VCaP (cell line): ENCODE results near the gene RPUSD4.
"Not testable (repeated sequence)": the region's sequence is repeated elsewhere in the genome, so short reads cannot be mapped to it uniquely, and the experiment has no call there.

ENCODE experiments used
- H3K27ac ChIP-seq: fragments of 450-650 bp; 2 replicates; pipeline ENCODE4 v1.5.1; 2017
- TF ChIP-seq, protein P1 (sequence below): fragments of 450-650 bp; conservative IDR thresholded peaks from 2 replicates; pipeline ENCODE4 v1.5.1; 2017; ENCODE audit warnings: mild to moderate bottlenecking, moderate library complexity

Gene RPUSD4

GRCh38 chr11:126211236-126212088 lies at the start of gene RPUSD4, which contains the start of gene FAM118B:
TSS of gene RPUSD4 (minus strand) at chr11:126211650. CDS start at chr11:126211638, 12 bp downstream.
TSS of gene FAM118B (plus strand) at chr11:126211782. CDS start at chr11:126235002, 23,220 bp downstream.
- H3K27ac ChIP-seq, result peak within 1 kb of the TSS; percentile 73
- TF ChIP-seq, protein P1, sequence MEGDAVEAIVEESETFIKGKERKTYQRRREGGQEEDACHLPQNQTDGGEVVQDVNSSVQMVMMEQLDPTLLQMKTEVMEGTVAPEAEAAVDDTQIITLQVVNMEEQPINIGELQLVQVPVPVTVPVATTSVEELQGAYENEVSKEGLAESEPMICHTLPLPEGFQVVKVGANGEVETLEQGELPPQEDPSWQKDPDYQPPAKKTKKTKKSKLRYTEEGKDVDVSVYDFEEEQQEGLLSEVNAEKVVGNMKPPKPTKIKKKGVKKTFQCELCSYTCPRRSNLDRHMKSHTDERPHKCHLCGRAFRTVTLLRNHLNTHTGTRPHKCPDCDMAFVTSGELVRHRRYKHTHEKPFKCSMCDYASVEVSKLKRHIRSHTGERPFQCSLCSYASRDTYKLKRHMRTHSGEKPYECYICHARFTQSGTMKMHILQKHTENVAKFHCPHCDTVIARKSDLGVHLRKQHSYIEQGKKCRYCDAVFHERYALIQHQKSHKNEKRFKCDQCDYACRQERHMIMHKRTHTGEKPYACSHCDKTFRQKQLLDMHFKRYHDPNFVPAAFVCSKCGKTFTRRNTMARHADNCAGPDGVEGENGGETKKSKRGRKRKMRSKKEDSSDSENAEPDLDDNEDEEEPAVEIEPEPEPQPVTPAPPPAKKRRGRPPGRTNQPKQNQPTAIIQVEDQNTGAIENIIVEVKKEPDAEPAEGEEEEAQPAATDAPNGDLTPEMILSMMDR, result no peak

GRCh38 chr11:126257764-126258163 lies 46.3 kb upstream of the RPUSD4 start:
- H3K27ac ChIP-seq, result no peak overlapping the region

DNA sequence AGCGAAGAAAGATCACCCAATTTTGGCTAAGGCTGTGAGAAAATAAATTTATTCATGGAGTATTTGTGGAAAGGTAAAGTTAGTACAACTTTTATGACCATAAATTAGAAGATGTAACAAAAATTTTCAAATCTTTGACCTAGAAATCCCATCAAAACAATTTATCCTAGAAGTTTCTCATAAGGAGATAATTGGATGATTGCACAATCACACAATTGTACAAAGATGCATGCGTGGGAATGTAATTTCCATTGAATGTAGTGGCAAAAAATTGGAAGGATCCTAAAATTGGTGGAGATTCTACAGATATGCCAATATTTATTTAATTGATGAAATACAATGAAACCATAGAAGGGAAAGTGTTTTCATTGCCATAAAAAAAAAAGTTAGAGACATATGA lies 45.7 kb upstream of the RPUSD4 start:
- H3K27ac ChIP-seq, result no peak overlapping the region
- TF ChIP-seq, protein P1, result no peak

More at GRCh38 chr11:126257764-126258163, 46.3 kb upstream of the RPUSD4 start:
- TF ChIP-seq, protein P1, result no peak

DNA sequence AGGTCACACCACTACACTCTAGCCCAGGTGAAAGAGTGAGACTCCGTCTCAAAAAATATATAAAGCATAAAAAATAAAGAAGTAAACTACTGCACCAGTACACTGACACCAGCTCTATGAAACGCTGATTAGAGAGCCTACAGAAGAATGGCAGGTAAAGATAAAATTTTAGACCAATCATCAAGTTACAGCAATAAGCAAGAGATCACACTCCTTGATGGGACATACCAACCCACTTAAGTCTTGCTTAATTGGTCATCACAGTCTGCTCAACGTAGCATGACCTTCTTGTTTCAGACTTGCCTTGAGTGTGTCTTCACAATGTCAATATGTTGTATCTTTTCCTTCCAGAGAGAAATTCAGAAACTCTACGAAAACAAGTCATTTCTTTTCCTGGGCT lies 44.8 kb upstream of the RPUSD4 start:
- TF ChIP-seq, protein P1, result no peak
- H3K27ac ChIP-seq, result no peak overlapping the region

DNA sequence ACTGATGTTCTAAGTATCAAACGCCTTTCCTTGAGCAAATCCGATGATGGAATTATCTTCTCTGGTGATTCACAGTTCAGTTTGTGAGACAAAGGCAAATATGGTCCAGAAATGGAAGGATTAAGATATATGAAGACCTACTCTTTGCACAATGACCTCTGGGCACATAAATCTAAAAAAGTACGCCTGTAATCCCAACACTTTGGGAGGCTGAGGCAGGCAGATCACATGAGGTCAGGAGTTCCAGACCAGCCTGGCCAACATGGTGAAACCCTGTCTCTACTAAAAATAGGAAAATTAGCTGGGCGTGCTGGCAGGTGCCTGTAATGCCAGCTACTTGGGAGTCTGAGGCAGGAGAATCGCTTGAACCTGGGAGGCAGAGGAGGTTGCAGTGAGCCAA lies 44.1 kb upstream of the RPUSD4 start:
- H3K27ac ChIP-seq, result not testable (repeated sequence)

DNA sequence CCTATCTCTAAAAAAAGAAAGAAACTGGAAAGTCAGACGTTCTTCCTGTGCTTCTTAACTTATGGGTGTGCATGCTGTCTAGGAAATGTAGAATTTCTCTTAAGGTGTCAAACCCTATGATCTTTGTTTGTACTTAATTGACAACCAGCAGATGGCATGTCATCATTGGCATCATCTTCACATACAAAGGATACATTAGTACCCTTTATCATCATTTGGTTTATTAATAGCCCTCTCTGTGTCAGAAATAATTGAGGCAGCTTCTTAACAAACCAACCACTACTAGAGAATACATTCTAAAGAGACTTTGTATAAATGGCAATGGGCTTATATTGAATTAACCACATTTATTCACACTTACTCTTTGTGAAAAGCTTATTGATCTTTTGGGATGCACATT lies 43.4 kb upstream of the RPUSD4 start:
- H3K27ac ChIP-seq, result no peak overlapping the region
- TF ChIP-seq, protein P1, result no peak

DNA sequence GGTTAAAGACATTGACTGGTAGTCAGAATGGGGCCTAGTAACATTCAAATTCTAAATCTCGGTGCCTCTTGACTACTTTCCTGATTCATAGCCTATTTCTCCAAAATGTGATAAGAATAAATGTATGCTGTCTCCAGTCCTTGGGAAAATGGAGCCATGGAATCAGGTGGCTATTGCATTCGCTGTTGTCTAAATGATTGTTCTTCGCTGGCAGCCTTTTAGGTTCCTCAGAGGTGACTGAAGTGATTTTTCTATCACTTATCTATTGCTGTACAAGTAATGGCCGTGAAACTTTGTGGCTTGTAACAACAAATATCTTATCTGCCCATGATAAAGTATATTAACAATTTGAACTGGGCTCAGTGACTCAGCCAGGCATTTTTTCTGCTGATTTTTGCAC lies 41.8 kb upstream of the RPUSD4 start:
- TF ChIP-seq, protein P1, result no peak
- no peak overlapping the region for H3K27ac ChIP-seq

- TF ChIP-seq, protein P1, result no peak
- H3K27ac ChIP-seq, result no peak overlapping the region
Observed at GRCh38 chr11:126246636-126247035, 35.2 kb upstream of the RPUSD4 start.
